Ishikawa (cell line): ENCODE results near the gene ATP10A.

Source experiments
- CEBPB ChIP-seq: IDR thresholded peaks from 2 replicates; pipeline ENCODE4 v1.6.1; 2012
- CREB1 ChIP-seq: IDR thresholded peaks from 2 replicates; pipeline ENCODE4 v1.6.1; 2012; ENCODE audit warnings: low read depth
- EGR1 ChIP-seq: IDR thresholded peaks from 2 replicates; pipeline ENCODE4 v1.6.1; 2012
- EP300 ChIP-seq: IDR thresholded peaks from 2 replicates; pipeline ENCODE4 v1.6.1; 2012; ENCODE audit warnings: borderline replicate concordance
- FOXM1 ChIP-seq: IDR thresholded peaks from 2 replicates; pipeline ENCODE4 v1.6.1; 2012; ENCODE audit warnings: low read depth, borderline replicate concordance
- MAX ChIP-seq: IDR thresholded peaks from 2 replicates; pipeline ENCODE4 v1.6.1; 2012
- NFIC ChIP-seq: IDR thresholded peaks from 2 replicates; pipeline ENCODE4 v1.6.1; 2012
- RAD21 ChIP-seq: IDR thresholded peaks from 2 replicates; pipeline ENCODE4 v1.6.1; 2012; ENCODE audit warnings: low read depth
- REST ChIP-seq: IDR thresholded peaks from 2 replicates; pipeline ENCODE4 v1.6.1; 2012; ENCODE audit warnings: low read depth, mild to moderate bottlenecking
- TAF1 ChIP-seq: IDR thresholded peaks from 2 replicates; pipeline ENCODE4 v1.6.1; 2012; ENCODE audit warnings: low read depth, mild to moderate bottlenecking
- TCF12 ChIP-seq: IDR thresholded peaks from 2 replicates; pipeline ENCODE4 v1.6.1; 2012; ENCODE audit warnings: low read depth
- TEAD4 ChIP-seq: IDR thresholded peaks from 2 replicates; pipeline ENCODE4 v1.6.1; 2012
- USF1 ChIP-seq: IDR thresholded peaks from 2 replicates; pipeline ENCODE4 v1.6.1; 2012
- YY1 ChIP-seq: IDR thresholded peaks from 2 replicates; pipeline ENCODE4 v1.6.1; 2012; ENCODE audit warnings: low read depth
- ZBTB7A ChIP-seq: IDR thresholded peaks from 2 replicates; pipeline ENCODE4 v1.6.1; 2012; ENCODE audit warnings: low read depth

ATP10A gene

GRCh38 chr15:25683911-25684310, 179.2 kb downstream of the ATP10A start:
- TF ChIP-seq EP300 (no peak), TEAD4 (no peak), EGR1 (no peak), USF1 (no peak), REST (no peak), TAF1 (no peak), YY1 (no peak), FOXM1 (no peak), CEBPB (no peak), MAX (no peak), NFIC (no peak), ZBTB7A (no peak), TCF12 (no peak), RAD21 (no peak), CREB1 (no peak)

- TF ChIP-seq EP300 = no peak
- no peak for TF ChIP-seq TEAD4
- no peak for TF ChIP-seq EGR1
- TF ChIP-seq RAD21 = no peak
These were observed 179.7 kb downstream of the ATP10A start for GRCh38 chr15:25683415-25683814.

GRCh38 chr15:25682340-25682739, 180.8 kb downstream of the ATP10A start:
- TF ChIP-seq EP300 (no peak), NFIC (no peak), REST (no peak), USF1 (no peak), RAD21 (no peak), YY1 (no peak), EGR1 (no peak), ZBTB7A (no peak), CREB1 (no peak), MAX (no peak), CEBPB (no peak), TAF1 (no peak), TCF12 (no peak)

GRCh38 chr15:25680686-25681025, 182.5 kb downstream of the ATP10A start:
- TF ChIP-seq YY1 (no peak), EGR1 (no peak), TEAD4 (no peak), TAF1 (no peak), REST (no peak), CEBPB (no peak), USF1 (no peak), RAD21 (no peak), NFIC (no peak), ZBTB7A (no peak), MAX (no peak), CREB1 (no peak), EP300 (no peak), FOXM1 (no peak), TCF12 (no peak)
